Measurements from ENCODE around the gene RGS6. TPM values are rescaled to one million over a fixed set of nuclear protein-coding genes. Genes with fewer than 3 reads are reported as not detected.
"Not testable (repeated sequence)": the region's sequence is repeated elsewhere in the genome, so short reads cannot be mapped to it uniquely, and the experiment has no call there.

Gene RGS6
- total RNA-seq, 1 donor from 2014 or later = 23.3 TPM

DNA sequence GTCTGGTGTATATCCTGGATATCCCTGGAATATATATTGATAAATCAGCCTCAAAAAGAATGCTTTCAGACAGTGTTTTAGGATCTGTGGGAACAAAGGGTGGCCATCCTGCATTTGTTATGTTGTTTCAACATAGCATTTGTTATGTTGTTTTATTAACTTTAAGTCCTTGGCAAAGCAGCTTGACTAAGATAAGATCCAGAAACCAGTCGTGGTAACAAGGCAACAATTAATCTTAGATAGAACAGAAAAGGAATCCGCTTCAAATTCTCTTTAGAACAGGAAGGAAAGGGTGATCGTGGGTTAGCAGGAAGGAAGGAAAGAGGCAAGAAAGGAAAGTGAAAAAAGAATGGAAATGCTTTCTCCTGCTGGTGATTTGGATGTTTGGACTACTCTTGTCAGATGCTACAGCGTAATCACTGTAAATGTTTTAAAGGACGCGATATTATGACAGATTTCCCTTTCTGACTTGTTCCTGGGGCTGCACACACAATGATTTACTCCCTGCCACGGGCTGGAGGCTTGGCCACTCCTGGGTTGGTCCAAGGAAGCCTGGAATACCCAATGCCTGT, 518.3 kb downstream of the RGS6 start:
- DNase-seq (ENCODE audit: missing footprints) (no peak), ATAC-seq (no peak)
- intact Hi-C loops (cut with DNase I) = no loop called here

DNA sequence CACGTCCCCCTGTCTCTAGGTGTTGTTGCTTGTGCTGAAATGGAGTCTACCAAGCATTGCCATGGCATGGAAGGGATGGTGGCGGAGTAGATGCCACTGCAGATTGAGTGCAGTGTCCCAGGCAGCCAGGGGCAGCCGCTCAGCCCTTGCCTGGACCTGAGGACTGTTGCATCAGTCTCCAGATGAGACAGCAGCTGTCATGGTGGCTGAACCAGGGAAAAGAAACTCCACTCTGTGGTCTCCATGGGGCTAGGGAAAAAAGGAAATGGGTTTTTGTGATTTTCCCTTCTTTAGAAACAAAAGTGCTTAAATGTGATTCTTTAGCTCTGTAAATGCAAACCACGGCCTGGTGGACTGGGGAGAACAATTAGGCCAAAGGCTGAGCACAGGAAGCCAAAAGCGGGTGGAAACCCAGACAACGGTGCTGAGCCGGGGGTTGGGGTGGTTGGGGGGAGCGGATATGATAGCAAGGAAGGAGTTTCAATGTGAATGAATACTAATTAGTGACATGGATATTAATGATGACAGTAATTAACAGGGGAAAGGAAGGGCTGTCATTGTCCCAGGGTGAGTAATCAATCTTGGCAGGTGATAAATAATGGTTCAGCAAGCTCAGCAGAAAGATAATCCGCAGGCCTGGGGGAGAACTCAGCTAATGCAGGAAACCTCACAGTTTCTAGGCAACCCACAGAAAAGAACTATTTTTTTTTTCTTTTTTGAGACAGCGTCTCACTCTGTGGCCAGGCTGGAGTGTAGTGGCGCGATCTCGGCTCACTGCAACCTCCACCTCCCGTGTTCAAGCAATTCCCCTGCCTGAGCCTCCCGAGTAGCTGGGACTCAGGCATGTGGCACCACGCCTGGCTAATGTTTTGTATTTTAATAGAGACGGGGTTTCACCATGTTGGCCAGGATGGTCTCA, 519.1 kb downstream of the RGS6 start:
- DNase-seq (ENCODE audit: missing footprints) (no peak), ATAC-seq (no peak)
- intact Hi-C loops (cut with DNase I) = no loop called here

- intact Hi-C loops (cut with DNase I) = no loop called here
- no peak for ATAC-seq
Measured at GRCh38 chr14:72452774-72453173, 520.5 kb downstream of the RGS6 start.

GRCh38 chr14:72454388-72455160, 522.3 kb downstream of the RGS6 start:
- DNase-seq (ENCODE audit: missing footprints) (no peak), ATAC-seq (no peak)
- intact Hi-C loops (cut with DNase I) = no loop called here

More at GRCh38 chr14:72452774-72453173, 520.5 kb downstream of the RGS6 start:
- DNase-seq (ENCODE audit: missing footprints) = no peak

DNA sequence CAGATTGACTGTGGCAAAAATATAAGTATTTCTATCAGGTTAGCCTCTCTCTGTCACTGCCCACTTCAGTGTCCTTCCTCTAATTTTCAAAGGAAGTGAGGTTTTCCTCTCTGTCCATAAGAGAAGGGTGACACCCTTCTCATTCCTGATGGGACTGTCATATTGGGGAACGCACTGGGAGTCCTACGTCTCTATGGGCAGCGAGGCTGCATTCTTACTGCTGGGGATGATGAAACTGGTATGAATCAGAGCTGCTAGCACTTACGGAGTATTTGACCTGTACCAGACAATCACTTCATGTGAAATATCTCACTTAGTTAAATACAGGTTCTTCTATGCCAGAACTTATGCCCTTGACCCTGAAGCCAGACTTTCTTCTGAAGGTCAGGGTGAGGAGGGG, 525.4 kb downstream of the RGS6 start:
- ATAC-seq (no peak), DNase-seq (ENCODE audit: missing footprints) (no peak)
- intact Hi-C loops (cut with DNase I) = no loop called here

GRCh38 chr14:72462056-72462455, 529.8 kb downstream of the RGS6 start:
- ATAC-seq (no peak), DNase-seq (ENCODE audit: missing footprints) (no peak)
- intact Hi-C loops (cut with DNase I) = no loop called here

GRCh38 chr14:72463291-72463866, 531.1 kb downstream of the RGS6 start:
- no peak for ATAC-seq
- intact Hi-C loops (cut with DNase I) = no loop called here
- no peak for DNase-seq (ENCODE audit: missing footprints)

- no peak for ATAC-seq
- DNase-seq (ENCODE audit: missing footprints) = no peak
- intact Hi-C loops (cut with DNase I) = no loop called here
Measured at GRCh38 chr14:72464226-72464625, 532.0 kb downstream of the RGS6 start.

GRCh38 chr14:72466325-72466724, 534.1 kb downstream of the RGS6 start:
- no peak for ATAC-seq
- no peak for DNase-seq (ENCODE audit: missing footprints)
- intact Hi-C loops (cut with DNase I) = no loop called here

DNA sequence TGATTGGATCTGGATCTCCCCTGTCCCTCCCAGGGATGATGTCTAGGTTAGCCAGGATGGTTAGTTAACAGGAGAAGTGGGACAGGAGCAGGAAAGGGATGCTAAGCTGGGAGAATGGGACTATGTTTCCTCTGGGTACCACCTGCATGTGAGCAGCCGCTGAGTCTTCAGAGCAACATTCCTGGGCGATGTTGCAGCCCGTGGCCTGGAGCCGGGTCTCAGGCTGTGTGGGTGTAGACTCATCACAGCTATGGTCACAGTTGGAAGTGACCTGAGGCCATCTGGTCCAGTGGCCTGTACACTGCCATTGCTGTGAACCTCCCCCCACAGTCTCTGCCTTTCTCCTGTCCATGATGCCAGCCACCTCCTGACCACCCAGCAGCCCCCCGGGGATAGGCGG, 539.1 kb downstream of the RGS6 start:
- ATAC-seq = no peak
- DNase-seq (ENCODE audit: missing footprints) = no peak
- intact Hi-C loops (cut with DNase I) = no loop called here

GRCh38 chr14:72472845-72473244, 540.6 kb downstream of the RGS6 start:
- no peak for ATAC-seq
- intact Hi-C loops (cut with DNase I) = no loop called here
- DNase-seq (ENCODE audit: missing footprints) = no peak

DNA sequence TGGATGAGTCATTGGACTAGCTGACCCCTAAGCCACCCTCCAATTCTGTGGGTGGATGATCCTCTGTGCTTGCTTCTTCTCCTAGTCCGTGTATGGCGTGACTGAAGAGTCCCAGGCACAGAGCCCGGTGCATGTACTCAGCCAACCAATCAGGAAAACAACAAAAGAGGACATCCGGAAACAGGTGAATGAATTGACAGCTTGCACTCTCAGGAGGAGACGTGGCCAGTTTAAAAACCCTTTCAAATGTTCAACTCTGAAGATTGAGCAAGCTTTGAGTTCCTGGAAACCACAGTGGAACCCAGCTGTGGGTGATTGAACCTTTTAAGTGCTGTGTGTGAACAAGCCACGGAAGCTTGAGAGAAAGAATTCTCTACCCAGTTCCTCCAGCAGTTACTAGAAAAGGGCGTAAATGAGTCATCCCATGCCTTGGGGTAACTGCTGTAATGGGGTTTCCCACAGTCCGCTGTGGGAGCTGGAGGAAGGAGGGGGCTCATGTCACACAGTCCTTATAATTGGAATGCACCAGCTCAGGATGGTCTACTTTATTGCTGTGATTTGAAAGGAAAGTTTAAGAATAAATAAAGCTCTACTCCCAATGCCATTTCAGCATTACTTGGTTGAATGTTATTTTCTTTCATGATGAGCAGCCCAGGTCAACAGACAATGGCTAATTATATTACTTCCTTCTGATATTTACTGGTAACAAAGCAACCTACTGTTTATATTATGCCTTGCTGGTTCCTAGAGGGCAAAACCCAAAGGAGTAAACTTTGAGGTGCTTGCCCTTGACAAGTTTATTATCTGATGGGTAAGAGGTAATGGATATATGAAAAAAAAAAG, 544.6 kb downstream of the RGS6 start:
- DNase-seq (ENCODE audit: missing footprints) (no peak), ATAC-seq (peak; percentile 81)
- intact Hi-C loops (cut with DNase I) = no loop called here

DNA sequence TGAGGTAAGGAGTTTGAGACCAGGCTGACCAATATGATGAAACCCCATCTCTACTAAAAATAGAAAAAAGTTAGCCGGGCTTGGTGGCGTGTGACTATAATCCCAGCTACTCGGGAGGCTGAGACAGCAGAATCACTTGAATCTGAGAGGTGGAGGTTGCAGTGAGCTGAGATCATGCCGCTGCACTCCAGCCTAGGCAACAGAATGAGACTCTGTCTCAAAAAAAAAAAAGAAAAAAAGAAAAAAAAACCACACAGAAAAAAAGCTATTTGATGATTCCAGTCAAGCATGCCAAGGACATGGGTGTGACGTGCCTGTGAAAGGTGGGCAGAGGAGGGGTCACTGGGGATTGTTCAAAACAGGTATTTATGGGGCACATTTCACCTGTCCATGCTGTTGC, 545.3 kb downstream of the RGS6 start:
- intact Hi-C loops (cut with DNase I); ATAC-seq; DNase-seq (ENCODE audit: missing footprints): not testable (repeated sequence)

- intact Hi-C loops (cut with DNase I) = no loop called here
- no peak for ATAC-seq
- DNase-seq (ENCODE audit: missing footprints) = no peak
Measured at GRCh38 chr14:72478471-72478893, 546.3 kb downstream of the RGS6 start.

DNA sequence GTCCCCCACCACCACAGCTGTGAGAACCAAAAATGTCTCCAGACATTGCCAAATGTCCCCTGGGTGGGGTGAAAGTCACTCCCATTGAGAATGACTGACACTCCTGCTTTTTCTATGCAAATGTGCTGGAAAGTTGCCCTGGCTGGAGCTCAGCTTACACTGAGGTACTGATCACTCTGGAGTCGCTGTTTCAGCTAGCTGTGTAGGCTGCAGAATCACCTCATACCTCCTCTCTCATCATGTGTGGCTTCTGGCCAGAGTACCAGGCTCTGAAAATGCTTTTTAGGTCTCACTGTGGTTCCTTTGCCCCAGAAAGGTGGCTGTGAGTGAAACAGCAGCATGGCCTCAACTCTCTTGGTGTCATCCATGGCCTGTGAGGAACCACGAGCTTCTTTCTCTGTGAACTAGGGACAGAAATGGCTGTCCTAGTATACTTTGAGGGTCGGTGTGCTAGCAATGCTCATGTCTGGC, 547.3 kb downstream of the RGS6 start:
- ATAC-seq = no peak
- DNase-seq (ENCODE audit: missing footprints) = no peak
- intact Hi-C loops (cut with DNase I) = no loop called here

- intact Hi-C loops (cut with DNase I) = no loop called here
- DNase-seq (ENCODE audit: missing footprints) = no peak
- ATAC-seq = no peak
Measured at GRCh38 chr14:72480464-72481243, 548.4 kb downstream of the RGS6 start.

GRCh38 chr14:72483311-72483710, 551.1 kb downstream of the RGS6 start:
- no peak for DNase-seq (ENCODE audit: missing footprints)
- ATAC-seq = no peak
- intact Hi-C loops (cut with DNase I) = no loop called here

- ATAC-seq (no peak), DNase-seq (ENCODE audit: missing footprints) (no peak)
- intact Hi-C loops (cut with DNase I) = no loop called here
Measured at GRCh38 chr14:72485695-72486094, 553.5 kb downstream of the RGS6 start.
